SH-SY5Y (cell line): ENCODE results near the gene RAPGEF2.

ENCODE experiments used
- GATA2 ChIP-seq: IDR thresholded peaks from 2 replicates; pipeline ENCODE4 v1.6.1; 2011; ENCODE audit warnings: mild to moderate bottlenecking, low read depth, low read length
- GATA3 ChIP-seq: IDR thresholded peaks from 2 replicates; pipeline ENCODE4 v1.6.1; 2011; ENCODE audit warnings: low read depth, mild to moderate bottlenecking, low read length, moderate library complexity

Gene RAPGEF2

DNA sequence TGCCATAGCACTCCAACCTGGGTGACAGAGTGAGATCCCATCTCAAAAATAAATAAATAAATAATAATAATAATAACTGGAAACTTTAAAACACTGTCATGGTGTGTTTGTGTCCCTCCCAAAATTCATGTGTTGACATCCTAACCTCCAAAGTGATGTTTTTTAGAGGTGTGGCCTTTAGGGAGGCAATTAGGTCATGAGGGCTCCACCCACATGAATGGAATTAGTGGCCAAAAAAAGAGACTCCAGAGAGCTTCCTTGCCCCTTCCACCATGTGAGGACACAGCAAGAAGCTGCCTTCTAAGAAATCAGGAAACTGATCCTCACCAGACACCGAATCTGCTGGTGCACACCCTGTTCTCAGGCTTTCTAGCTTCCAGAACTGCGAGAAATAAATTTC, 23.8 kb upstream of the RAPGEF2 start:
- TF ChIP-seq GATA3 (no peak), GATA2 (no peak)

DNA sequence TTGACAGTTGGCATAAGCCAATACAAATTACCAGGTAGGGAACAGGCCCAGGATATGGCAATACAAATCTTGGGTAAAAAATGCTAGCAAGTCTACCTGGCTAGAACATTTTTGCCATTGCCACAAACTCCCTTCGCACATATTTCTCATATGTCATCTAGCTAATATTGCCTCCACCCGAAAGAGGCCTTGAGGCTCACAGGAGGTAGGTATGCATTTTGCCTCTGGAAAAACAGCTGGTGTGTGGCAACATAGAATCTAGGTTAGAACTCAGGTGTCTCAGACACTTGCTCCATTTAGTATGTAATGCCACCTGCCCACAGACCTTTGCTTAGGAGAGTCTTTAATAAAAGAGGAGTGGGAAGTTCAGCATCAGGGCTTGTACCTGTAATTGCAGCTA, 16.3 kb upstream of the RAPGEF2 start:
- TF ChIP-seq GATA3 = no peak

DNA sequence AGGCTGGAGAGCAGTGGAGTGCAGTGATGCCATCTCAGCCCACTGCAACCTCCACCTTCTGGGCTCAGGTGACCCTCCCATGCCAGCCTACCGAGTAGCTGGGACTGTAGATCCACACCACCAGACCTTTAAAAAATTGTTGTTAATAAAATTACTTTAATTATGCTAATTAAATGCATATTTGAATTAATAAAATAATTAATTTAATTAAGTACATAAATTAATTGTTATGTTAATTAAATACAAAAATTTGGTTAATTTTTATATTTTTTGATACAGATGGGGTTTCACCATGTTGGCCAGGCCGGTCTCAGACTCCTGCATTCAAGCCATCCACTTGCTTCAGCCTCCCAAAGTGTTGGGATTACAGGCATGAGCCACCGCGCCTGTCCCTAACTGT, 12.6 kb upstream of the RAPGEF2 start:
- TF ChIP-seq GATA3 = no peak
- TF ChIP-seq GATA2 = no peak

DNA sequence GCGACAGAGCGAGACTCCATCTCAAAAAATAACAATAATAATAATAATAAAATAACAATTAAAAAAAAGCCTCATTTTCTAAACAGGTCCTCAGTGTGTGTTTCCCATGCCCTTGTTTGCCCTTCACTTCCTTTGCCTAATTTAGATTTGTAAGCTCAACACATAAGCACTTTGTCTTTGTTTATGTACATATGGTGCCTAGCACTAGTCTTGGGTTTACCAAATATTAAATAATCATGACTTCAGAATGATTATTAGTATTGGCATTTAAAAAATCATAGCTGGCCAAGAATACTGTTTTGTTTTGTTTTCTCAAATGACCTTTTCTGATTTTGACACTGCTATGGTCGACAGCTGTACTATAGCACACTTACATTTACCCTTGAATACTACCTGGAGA, 6.4 kb upstream of the RAPGEF2 start:
- TF ChIP-seq GATA2 (no peak), GATA3 (no peak)

DNA sequence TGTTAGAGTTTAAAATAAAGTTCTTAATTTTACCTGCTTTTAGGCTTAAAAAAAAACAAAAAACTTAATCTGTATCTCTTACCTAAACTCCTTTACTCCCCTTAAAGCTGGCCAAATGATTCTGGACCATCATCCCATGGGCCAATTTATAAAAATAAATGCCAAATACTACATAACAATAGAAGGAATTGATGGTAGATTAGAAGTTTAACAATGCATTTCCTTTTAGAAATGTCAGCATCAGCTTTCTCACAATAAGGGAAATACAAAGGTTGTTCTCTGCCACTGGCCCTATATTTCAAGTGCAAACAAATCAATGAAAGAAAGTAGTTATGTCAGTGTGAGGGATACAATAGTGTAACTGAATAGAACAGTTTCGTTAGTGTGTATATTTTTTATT, 5.7 kb upstream of the RAPGEF2 start:
- no peak for TF ChIP-seq GATA3

DNA sequence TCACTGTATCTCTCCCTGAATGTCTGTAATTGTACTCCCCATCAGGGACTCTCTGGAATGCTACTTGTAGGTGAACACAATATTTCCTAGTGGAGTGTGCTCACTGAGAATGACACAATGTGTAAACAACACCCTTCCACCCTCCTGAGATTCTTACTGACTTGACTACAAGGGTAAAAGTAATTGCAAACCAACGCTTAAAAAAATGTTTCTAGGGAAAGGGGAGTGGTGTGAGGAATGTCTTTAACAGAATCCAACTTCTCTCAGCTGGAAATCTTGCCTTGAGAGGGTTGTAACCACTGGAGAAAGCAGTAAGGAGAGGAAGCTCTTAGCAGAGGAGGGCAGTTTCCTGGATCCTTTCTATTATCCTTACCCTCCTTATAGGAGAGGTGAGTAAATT, 5.1 kb upstream of the RAPGEF2 start:
- TF ChIP-seq GATA2 = no peak
- no peak for TF ChIP-seq GATA3

DNA sequence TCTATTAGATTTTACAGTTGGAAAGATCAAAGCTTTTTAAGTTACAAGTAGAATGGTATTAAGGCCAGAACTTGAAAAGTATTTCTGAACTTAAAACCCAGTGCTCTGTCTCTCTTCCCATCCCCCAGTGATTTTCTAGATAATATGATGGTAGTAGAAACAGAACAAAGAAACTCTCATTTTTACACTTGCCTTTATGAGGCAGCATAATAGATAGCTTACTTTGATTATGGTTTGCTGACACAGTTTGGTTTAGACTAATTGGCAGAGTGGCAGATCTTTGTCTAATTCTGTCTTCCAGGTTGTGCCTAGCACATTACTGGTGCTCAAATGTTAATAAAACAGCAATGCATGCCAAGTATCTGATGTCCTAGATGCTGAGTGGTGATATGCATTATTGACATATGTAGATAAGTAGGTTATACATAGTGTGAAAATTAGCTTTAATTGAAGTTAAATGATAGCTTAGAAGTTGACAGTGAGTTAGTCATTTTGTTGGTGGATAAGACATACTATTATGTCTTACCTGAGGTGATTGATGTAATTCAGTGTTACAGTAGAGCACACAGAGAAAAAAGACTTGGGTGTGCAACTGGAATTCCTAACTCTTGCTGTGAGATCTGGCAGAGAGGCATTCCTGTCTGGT, 4.3 kb upstream of the RAPGEF2 start:
- TF ChIP-seq GATA2 (no peak), GATA3 (no peak)

DNA sequence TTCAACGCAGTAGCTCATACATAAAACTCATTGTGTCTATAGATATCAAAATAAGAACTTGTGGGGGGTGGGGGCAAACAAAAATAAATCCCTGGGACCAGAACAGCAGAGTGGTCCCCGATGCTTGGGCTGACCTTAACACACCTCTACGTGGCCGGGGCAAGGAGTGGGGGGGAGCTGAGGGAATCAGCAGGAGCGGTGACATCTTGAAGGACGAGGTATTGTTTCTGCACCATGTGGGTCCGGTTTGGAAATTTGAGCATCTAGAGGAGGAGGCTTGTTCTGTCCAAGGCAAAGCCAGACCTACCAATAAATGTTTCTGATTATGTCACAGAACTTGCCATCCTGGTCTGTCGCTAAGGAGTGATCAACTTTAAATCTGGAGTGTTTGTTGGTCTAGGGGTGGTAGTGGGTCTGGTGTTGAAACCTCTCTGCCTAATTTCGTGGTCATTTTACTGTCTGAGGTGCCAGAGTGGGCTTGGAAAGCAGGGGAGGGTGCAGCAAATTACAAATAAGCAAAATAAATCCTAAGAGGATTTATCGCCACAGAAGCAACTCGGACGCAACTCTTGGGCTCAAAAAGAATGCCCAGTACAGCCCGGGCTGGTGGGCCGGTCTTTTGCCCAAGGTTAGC, 774 bp upstream of the RAPGEF2 start:
- no peak for TF ChIP-seq GATA3
- no peak for TF ChIP-seq GATA2

DNA sequence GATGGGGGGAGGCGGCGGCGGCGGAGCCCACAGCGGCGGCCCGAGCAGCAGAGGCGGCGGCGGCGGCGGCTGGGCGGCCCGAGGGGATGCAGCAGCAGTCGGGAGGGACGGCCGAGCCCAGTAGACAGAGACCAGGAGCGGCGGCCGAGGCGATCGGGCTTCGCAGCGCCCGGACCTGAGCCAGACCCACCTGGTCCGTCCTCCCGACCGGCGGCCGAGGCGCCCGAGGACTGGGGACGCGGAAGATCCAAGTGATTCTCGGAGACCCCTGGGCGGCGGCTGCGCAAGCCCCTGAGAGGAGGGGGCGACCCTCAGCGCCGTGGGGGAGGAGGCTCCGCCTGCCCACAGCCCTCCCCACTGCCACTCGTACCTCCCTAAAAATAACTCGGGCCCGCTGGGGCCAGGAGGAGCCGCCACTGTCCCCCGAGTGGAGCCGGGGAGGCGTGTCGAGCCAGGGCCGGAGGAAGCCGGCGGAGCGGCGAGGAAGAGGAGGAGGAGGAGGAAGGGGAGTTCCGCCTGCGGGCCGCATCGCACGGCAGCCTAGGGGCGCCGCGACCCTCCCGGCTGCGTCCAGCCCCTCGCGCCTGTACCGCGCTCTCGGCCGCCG, 608 bp downstream of the RAPGEF2 start:
- TF ChIP-seq GATA3 = no peak
- no peak for TF ChIP-seq GATA2

DNA sequence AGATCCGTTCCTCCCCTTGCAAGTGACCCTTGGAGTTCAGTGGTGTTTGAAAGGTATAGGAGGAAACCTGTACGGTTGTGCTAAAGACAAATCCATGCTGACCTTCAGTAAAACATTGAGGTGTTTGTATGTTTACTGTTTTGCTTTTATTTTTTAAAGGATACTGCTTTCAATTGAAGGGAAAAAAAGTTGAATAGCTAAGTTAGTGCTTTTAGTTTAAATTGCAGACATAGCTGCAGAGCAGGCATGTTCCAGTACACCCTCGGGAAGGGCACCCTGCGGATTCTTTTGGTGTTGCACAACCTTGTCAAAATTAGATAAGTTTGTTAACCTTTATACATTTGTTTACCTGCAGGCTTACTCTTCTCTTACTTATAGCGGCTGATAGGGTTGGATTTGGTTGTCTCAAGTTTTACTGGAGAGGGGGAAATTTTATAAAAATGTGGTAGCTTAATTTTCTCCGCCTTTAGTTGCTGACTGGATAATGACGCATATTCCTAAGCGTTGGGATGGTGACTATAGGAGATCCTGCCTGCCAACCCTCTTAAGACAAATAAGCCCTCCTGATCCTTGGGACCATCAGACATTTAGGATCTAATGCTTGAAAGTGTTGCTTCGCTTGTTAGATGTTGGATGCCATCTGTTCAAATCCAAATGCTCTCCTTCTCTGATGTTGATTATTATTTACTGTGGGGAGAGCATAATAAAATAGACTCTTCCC, 2.0 kb downstream of the RAPGEF2 start:
- TF ChIP-seq GATA2 (no peak), GATA3 (no peak)

DNA sequence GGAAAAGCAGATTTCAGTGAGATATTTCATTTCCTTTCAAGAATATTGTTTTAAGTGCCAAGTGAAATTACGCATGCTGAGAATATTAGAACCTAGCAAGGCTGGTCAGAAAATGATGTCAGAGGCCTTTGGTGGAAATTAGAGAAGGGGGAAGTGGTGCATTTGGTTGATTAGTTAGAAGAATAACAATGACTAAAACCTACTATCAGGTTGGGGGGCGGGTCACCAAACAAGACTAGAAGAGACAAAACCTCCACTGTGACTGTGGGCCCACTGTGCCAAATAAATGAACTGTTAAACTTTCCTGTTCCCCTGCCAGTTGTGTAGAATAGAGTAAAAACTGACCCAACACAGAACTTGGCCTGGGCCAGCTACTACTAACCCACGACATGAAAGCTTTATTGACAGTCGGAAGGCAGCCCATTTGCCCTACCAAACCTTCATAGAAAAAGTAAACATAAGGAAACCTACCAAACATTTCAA, 2.9 kb downstream of the RAPGEF2 start:
- TF ChIP-seq GATA3 (no peak), GATA2 (no peak)

DNA sequence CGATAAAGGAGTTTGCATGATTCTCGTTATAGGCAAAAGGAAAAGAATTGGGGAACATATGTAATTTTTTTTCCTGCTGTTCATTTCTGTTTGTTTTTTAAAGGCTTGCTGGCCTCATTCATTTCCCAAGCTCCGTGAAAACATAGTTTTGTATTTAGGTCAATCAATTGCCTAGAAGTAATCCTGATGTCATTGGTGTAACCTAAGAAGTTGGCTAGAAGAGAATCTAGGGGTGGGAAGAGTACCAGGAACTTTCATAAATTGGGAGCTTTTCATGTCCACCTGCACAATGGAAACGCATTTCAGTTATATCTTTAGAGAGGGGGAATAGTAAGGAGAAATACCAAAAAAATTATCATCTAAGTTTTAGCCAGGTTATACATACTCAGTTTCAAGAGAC, 3.8 kb downstream of the RAPGEF2 start:
- TF ChIP-seq GATA3 (no peak), GATA2 (no peak)

DNA sequence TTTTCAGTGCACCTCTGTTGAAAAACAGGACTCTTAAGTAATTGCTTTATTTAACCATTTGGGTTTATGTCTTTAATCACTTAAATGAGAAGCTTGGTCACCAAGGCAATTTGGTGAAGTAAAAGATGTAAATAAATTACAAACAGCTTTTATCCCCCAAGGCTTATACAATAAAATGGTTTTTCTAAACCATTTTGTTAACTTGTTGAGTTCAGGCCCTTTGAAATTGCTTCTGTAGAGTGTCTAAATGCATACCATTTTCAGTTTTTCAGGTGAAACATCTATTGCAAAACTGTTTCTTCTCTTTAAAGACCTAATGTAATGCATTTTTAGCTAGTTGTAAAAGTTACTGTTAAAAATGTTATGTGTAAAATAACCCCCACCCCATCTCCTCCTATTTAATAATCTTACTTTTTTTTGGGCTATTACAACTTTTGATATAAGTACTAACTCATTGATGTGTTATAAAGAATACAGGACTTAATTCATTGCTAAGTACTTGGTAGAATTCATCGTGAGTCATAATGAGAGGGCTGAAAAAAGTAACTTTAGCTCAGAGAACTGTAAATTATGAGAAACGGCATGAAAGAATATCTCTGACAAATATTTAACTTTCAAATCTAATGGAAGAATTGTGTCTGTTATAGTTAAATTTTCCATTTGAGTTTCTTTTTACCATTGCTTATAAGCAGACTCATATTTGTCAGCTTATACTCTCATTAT, 4.5 kb downstream of the RAPGEF2 start:
- TF ChIP-seq GATA2 = no peak
- TF ChIP-seq GATA3 = no peak

DNA sequence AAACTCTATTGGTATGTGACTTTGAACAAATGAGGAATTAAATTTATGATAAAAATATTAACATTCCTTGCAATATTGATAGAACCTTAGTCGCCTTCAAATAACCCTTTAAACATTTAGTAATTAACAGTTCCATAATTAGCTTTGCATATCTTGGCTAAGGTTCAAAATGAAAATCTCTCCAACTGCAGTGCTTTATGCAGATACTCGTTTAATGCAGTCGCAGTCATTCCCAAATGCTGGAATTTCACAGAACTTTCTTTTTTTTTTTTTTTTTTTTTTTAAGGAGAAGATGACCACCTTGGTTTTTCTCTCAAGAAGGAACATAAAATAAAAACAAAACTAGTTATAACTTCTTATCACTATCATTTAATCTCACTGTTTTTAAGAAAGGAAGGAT, 5.2 kb downstream of the RAPGEF2 start:
- no peak for TF ChIP-seq GATA2
- no peak for TF ChIP-seq GATA3
